ENCODE measurements around the gene UCN.

The UCN gene

DNA sequence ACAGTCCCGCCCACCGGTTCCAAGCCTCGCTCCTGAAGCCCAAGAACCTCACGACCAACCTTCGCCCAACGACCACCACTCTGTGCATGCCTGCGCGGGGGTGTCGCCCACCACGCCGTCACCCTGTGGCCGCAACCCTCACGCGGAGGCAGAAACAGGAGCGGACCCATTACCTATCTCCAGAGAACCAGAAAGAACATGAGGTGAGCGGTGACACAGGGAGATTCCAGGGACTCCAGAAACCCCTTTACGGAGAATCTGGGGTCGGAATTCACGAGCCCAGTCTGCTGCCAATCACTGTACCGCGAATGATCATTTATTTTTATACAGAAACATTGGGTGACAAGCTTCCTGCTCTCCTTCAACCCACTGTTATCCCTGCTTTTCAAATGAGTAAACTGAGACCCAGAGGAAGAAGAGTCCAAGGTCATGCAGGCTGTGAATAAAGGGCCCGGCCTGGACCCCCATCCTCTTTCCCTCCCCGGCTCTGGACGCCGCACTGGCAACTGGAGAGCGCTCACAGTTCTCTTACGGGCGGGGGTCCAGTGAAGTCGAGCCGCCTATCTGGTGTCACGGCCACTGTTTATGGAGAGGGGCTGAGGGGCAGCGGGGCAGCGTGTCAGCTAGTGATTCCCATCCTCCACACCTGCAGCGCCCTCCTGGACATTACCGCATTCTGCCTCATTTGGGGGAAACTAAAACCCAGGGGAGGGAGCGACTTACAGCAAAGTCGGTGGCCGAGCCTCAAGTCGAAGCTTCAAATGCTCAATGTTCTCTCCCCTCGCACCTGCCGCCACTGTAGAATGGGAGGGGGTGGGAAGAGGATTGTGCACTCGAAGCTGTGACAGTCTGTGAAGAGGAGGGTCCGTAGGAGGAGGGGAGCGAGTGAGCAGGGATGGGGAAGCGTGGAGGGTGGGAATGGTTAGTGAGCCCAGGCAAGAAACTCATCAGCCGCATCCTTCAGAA is 44.7 kb downstream of the UCN start:
- TF ChIP-seq CTCF (conservative IDR thresholded peaks at IDR 0.05; ENCODE audit: low read depth, low read length), result no peak
- peak overlapping the region; percentile 18 for H3K4me3 ChIP-seq (ENCODE audit: low read length)

DNA sequence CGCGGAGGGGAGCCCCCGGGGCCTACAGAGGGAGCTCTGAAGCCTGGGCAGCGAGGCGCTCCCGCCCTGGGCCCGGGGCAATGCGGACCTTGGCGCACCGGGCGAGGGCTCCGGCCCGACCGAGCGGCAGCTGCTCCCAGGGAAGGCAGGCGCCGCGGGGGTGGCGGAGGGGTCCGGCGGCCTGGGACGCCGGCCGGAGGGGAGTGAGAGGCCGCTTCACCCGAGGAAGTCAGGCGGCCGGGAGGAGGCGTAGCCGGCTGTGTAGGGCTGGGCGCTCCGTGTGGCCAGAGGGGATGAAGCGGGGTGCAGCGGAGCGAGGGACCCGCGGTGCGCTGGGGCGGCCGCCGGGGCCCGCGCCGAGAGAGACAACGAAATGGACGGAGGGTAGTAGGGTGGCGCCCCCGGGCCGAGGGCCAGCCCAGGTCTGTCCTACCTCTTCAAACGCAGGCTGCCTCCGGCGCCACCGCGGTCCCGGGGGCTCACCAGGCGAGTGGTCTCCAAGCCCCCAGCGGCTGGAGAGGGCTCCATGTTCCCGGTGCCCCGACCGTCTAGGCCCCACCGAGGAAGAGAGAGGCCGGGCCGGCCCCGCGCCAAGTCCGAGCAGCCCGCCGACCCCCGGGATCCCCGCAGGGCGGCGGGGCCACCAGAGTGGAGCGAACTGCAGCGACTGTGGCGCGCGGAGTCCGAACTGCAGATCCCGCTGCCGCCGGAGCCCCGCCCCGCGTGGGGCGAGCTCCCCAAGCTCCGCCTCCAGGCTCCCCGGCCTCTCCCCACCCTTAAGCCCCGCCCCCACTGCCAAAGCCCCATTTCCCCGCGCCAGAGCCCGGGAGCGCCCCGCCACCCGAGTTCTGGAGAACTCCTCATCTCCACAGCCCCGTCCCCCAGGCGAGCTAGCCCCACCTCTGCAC is 45.6 kb downstream of the UCN start, which contains the start of gene SLC30A3:
SLC30A3 (minus strand) TSS at position 669 of the 908 bp plus-strand sequence; CDS start at position 528, 141 bp downstream.
- H3K4me3 ChIP-seq (ENCODE audit: low read length), result peak within 1 kb of the TSS; percentile 34
- DNase-seq (ENCODE audit: low read depth), result no peak
- TF ChIP-seq CTCF (conservative IDR thresholded peaks at IDR 0.05; ENCODE audit: low read depth, low read length), result no peak

More for the DNA sequence above, 44.7 kb downstream of the UCN start:
- DNase-seq (ENCODE audit: low read depth), result no peak

DNA sequence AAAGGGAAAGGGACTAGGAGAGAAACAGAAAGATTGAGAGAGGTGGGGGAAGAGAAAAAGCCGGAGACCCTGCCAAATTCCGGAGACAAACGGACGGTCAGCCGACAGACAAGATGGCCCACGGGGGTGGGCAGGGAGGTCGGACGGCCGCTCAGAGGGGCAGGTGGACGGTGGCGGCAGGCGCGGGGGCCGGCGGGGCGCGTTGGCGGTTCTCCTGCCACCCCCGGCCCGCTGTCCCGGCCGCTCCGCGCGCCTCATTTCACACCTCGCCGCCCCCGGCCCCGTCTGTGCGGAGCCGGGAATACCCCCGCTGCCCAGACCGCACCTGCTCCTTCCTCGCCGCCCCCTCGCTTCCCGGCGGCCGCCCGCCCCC is 46.3 kb downstream of the UCN start:
- no peak for TF ChIP-seq CTCF (conservative IDR thresholded peaks at IDR 0.05; ENCODE audit: low read depth, low read length)
- H3K4me3 ChIP-seq (ENCODE audit: low read length), result no peak overlapping the region
- DNase-seq (ENCODE audit: low read depth), result no peak

DNA sequence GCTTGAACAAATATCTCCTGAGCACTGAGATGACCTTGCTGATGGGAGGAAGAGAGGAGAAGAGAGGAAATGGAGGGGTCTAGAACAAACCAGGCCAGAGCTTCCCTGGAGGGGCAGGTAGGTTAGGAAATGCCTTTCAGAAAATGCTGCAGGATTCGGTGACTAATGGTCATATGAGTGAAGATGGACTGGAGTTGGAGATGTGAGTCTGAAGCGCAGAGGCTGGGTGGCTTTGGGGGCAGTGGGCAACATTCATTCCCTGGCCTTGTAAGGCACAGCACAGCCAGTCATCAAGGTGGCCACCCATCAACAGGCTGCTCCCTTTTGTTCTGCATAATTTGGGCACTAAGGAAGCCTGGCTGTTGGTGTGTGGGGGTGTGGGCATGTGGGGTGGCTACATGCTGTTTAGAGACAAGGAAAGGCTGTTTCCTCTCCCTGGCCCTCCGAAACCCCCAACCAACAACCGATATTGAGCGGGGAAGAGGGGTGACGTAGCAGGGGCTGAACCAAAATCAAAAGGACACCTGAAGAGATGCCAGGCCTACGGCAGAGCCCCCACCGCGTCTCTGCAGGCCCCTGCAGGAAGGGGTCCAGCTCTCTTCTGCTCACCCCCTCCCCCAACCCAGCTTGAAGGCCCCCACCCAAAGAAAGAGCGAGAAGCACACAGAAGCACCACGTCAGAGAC is 46.9 kb downstream of the UCN start:
- no peak for DNase-seq (ENCODE audit: low read depth)
- H3K4me3 ChIP-seq (ENCODE audit: low read length), result no peak overlapping the region
- TF ChIP-seq CTCF (conservative IDR thresholded peaks at IDR 0.05; ENCODE audit: low read depth, low read length), result no peak

DNA sequence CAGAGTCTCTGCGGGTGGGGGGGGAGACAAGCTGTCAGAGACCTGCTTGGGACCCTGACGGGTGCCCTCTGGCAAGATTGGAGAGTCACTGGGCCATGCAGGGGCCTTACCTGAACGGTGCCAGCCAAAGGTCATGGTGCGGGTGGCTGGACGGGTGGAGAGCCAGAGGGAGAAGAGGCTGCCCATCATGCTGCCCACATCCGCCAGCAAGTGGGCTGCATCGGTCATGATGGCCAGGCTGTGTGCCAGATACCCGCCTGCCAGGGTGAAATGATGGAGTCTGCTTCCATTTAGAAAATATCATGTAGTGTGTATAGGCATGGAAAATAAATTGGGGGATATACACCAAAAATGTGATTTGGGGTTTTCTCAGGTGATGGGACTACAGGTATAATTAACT is 50.2 kb downstream of the UCN start:
- DNase-seq (ENCODE audit: low read depth), result no peak
- H3K4me3 ChIP-seq (ENCODE audit: low read length), result no peak overlapping the region
- no peak for TF ChIP-seq CTCF (conservative IDR thresholded peaks at IDR 0.05; ENCODE audit: low read depth, low read length)
